ENCODE measurements around the gene NRSN2. TPM values are rescaled to one million over a fixed set of nuclear protein-coding genes. Genes with fewer than 3 reads are reported as not detected.
"Not testable (repeated sequence)": the region's sequence is repeated elsewhere in the genome, so short reads cannot be mapped to it uniquely, and the experiment has no call there.

Gene NRSN2
- polyA plus RNA-seq, 1 experiment, result 35.6 TPM

DNA sequence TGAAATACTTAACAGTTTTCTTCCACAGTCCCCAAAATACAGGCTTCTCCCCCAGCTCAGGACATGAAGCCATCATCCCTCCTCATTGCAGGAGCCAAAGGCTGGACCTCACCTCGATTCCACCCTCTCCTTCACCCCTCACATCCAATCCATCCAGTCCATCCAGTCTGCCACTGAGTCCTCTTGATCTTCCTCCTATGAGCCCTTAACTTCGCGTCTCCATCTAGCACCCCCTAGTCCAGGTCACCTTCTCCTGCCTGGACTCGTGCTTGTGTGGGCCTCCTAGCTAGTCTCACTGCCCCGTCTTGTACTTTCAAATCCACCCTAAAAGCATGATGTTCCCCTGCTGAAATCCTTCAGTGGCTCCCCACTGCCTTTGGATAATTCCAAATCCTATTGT, 37.0 kb downstream of the NRSN2 start:
- CTCF ChIA-PET, result interaction anchor here (1.9 to 2.3 kb wide), 2 partner anchors 21 to 29 kb away, joined by 7 to 8 read pairs; no protein-coding TSS in a partner anchor
- Histone ChIP-seq H3K4me3 (ENCODE audit: low read depth, low read length) (no peak overlapping the region), H3K27me3 (ENCODE audit: control insufficient read depth, insufficient read depth, low read length) (no peaks in the 10 kb centered on the region), H3K27ac (ENCODE audit: low read depth, low read length) (no peak overlapping the region), H3K9me3 (ENCODE audit: control insufficient read depth, insufficient read depth, low read length) (no peaks in the 10 kb centered on the region; the same call in 1 of the 2 replicates)
- no peak for DNase-seq (ENCODE audit: low read depth, low spot score)
- POLR2A ChIA-PET, result no interaction called here
- TF ChIP-seq, protein P1, sequence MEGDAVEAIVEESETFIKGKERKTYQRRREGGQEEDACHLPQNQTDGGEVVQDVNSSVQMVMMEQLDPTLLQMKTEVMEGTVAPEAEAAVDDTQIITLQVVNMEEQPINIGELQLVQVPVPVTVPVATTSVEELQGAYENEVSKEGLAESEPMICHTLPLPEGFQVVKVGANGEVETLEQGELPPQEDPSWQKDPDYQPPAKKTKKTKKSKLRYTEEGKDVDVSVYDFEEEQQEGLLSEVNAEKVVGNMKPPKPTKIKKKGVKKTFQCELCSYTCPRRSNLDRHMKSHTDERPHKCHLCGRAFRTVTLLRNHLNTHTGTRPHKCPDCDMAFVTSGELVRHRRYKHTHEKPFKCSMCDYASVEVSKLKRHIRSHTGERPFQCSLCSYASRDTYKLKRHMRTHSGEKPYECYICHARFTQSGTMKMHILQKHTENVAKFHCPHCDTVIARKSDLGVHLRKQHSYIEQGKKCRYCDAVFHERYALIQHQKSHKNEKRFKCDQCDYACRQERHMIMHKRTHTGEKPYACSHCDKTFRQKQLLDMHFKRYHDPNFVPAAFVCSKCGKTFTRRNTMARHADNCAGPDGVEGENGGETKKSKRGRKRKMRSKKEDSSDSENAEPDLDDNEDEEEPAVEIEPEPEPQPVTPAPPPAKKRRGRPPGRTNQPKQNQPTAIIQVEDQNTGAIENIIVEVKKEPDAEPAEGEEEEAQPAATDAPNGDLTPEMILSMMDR (IDR thresholded peaks at IDR 0.05; ENCODE audit: low read depth, low read length), result no peak

DNA sequence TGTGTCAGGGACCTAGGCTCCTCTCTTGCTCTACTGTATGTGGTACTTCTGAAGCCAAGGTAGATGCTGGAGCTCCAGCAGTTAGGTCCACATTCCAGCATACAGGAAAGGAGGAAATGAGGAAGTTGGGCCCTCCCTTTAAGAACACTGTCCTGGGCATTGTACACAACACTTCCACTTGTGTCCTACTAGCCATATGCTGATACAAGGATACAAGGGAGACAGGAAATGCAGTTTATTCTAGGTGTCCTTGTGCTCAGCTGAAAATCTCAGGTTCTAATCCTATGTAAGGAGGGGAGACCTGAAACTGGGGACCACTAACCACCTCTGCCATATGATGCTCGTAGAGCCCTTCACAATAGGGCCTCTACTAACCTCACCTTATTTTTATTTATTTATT, 37.8 kb downstream of the NRSN2 start:
- ChIA-PET CTCF (interaction anchor here (2.3 kb wide), 1 partner anchor 22 kb away, joined by 7 read pairs; no protein-coding TSS in a partner anchor), POLR2A (no interaction called here)
- no peak for DNase-seq (ENCODE audit: low read depth, low spot score)
- H3K27me3 ChIP-seq (ENCODE audit: control insufficient read depth, insufficient read depth, low read length), result no peaks in the 10 kb centered on the region
- H3K9me3 ChIP-seq (ENCODE audit: control insufficient read depth, insufficient read depth, low read length), result no peaks in the 10 kb centered on the region; the same call in 1 of the 2 replicates
- H3K27ac ChIP-seq (ENCODE audit: low read depth, low read length), result no peak overlapping the region
- H3K4me3 ChIP-seq (ENCODE audit: low read depth, low read length), result no peak overlapping the region
- TF ChIP-seq, protein P1 (IDR thresholded peaks at IDR 0.05; ENCODE audit: low read depth, low read length), result no peak

DNA sequence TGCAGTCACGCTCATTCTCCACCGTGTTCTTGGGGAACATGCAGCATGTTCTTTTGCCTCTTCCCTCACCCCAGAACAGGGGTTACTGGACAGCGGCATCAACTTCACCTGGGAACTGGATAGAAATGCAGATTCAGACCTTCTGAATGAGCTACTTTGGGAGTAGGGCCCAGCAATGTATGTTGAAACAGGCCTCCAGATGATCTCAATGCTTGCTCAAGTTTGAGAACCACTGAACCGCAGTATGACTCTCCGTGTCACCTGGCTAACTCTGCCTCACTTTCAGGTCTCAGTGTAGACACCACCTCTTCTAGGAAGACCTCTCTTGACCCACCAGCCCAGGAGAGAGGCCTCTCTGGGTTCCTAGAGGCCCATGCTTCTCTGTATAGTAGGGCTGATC, 38.5 kb downstream of the NRSN2 start:
- no peaks in the 10 kb centered on the region; the same call in 1 of the 2 replicates for H3K9me3 ChIP-seq (ENCODE audit: control insufficient read depth, insufficient read depth, low read length)
- no peak overlapping the region for H3K4me3 ChIP-seq (ENCODE audit: low read depth, low read length)
- no peak overlapping the region for H3K27ac ChIP-seq (ENCODE audit: low read depth, low read length)
- TF ChIP-seq, protein P1 (IDR thresholded peaks at IDR 0.05; ENCODE audit: low read depth, low read length), result no peak
- H3K27me3 ChIP-seq (ENCODE audit: control insufficient read depth, insufficient read depth, low read length), result no peaks in the 10 kb centered on the region
- ChIA-PET POLR2A (no interaction called here), CTCF (interaction anchor here (2.3 kb wide), 1 partner anchor 23 kb away, joined by 7 read pairs; no protein-coding TSS in a partner anchor)
- DNase-seq (ENCODE audit: low read depth, low spot score), result no peak

DNA sequence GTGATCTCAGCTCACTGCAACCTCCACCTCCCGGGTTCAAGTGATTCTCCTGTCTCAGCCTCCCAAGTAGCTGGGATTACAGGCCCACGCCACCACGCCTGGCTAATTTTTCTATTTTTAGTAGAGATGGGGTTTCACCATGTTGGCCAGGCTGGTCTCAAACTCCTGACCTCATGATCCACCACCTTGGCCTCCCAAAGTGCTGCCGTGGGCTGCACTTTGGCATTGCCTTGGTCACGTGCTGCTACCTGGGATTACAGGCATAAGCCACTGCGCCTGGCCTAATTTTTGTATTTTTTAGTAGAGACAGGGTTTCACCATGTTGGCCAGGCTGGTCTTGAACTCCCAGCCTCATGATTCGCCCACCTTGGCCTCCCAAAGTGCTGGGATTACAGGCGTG, 39.7 kb downstream of the NRSN2 start:
- CTCF ChIA-PET; POLR2A ChIA-PET; H3K4me3 ChIP-seq (ENCODE audit: low read depth, low read length); H3K27ac ChIP-seq (ENCODE audit: low read depth, low read length); DNase-seq (ENCODE audit: low read depth, low spot score); H3K27me3 ChIP-seq (ENCODE audit: control insufficient read depth, insufficient read depth, low read length); H3K9me3 ChIP-seq (ENCODE audit: control insufficient read depth, insufficient read depth, low read length): not testable (repeated sequence)

DNA sequence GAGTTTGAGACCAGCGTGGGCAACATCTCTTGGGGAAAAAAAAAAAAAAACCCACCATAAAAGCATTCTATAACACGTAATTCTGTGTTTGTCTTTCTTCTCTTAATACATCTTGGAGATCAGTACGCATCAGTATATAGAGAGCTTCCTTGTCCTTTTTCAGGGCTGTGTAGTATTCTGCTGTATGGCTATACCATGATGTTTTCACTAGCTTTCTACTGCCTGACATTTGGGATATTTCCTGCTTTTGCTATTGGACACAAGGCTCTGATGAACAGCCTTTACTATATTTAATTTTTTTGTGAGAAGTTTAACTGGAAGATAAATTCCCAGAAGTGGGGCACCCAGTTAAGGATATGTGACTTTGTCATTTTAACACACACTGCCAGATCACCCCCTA, 40.6 kb downstream of the NRSN2 start:
- TF ChIP-seq, protein P1 (IDR thresholded peaks at IDR 0.05; ENCODE audit: low read depth, low read length), result no peak
- Histone ChIP-seq H3K4me3 (ENCODE audit: low read depth, low read length) (no peak overlapping the region), H3K9me3 (ENCODE audit: control insufficient read depth, insufficient read depth, low read length) (no peaks in the 10 kb centered on the region), H3K27me3 (ENCODE audit: control insufficient read depth, insufficient read depth, low read length) (no peaks in the 10 kb centered on the region), H3K27ac (ENCODE audit: low read depth, low read length) (no peak overlapping the region)
- ChIA-PET POLR2A (no interaction called here), CTCF (interaction anchor here (1.4 kb wide), 1 partner anchor 33 kb away, joined by 4 read pairs; no protein-coding TSS in a partner anchor)
- no peak for DNase-seq (ENCODE audit: low read depth, low spot score)

Data from AG04450 (cell line).